GM19328 (cell line): ENCODE data around the gene KEL.
"Not testable (repeated sequence)": the region's sequence is repeated elsewhere in the genome, so short reads cannot be mapped to it uniquely, and the experiment has no call there.

Source experiments
- ATAC-seq: cut with Tn5 transposase; IDR thresholded peaks from one replicate; pipeline ENCODE4 v1.9.1; 2021; ENCODE audit warnings: mild to moderate bottlenecking, moderate library complexity; ENCODE audit not compliant: unreplicated experiment

The KEL gene

GRCh38 chr7:142961973-142962926 is at the start of gene KEL:
TSS of gene KEL (minus strand) at chr7:142962363. CDS start at chr7:142962206, 157 bp downstream.
- ATAC-seq, result no peak

- peak; percentile 88 for ATAC-seq
Measured at GRCh38 chr7:143008007-143008901, 46.1 kb upstream of the KEL start.

GRCh38 chr7:143005632-143006260 is 43.6 kb upstream of the KEL start:
- no peak for ATAC-seq

DNA sequence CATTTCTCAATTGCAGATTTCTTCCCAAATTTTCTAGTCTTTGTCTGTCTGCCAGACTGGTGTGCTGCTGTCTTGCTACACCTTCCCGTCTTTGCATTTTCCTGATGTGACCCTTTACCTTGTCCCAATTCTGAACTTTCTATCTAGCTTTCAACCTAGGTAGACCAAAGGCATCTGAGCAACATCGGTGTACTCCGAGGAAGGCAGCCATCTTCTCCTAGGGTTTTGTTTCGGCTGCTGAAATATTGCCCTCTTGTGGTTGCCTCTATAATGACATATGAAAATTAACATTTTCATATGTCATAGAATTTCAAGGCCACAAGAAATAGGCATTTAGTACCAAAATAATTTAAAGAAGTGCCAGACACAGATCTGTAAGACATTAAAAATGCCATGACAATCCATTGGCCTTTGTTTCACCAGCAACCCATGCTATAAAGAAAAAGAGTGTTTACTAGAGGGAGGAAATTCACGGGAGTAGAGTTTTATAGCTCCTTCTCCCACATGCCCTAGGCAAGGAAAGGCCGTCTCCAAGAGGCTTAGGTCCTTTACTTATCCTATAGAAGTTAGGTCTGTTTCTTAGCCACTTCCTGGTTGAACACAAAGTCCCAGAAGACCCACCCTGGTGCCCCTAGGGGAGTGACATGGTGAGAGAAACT is 41.4 kb upstream of the KEL start:
- peak; percentile 43 for ATAC-seq

GRCh38 chr7:143002898-143003297 is 40.7 kb upstream of the KEL start:
- no peak for ATAC-seq

- ATAC-seq, result no peak
Measured at GRCh38 chr7:143002106-143002505, 39.9 kb upstream of the KEL start.

GRCh38 chr7:143000648-143001047 is 38.5 kb upstream of the KEL start:
- ATAC-seq, result no peak

DNA sequence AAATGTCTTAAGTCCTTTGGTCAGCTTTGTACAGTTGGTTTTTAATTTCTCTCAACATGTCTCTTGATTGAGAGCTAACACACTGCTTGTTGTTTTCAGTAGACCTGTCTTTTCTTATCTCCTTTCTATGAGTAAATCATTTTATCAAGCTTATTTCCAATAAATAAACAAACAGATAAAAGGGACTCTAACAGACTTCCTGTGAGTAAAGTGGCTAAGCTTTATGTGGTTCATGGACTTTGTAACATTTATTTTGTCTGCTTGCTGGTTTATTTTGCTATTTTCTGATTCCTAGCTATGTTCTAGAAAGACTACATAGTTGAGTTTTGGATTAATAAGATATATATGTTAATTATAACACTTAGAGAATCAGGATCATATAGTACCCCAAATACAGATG is 37.6 kb upstream of the KEL start:
- no peak for ATAC-seq

GRCh38 chr7:142998966-142999365 is 36.8 kb upstream of the KEL start:
- no peak for ATAC-seq

GRCh38 chr7:142997456-142997989 is 35.4 kb upstream of the KEL start:
- no peak for ATAC-seq

GRCh38 chr7:142992427-142992826 is 30.3 kb upstream of the KEL start:
- no peak for ATAC-seq

- no peak for ATAC-seq
Measured at GRCh38 chr7:142984297-142984696, 22.1 kb upstream of the KEL start.

- no peak for ATAC-seq
Measured at GRCh38 chr7:142983825-142984224, 21.7 kb upstream of the KEL start.

GRCh38 chr7:142978402-142978801 is 16.2 kb upstream of the KEL start:
- ATAC-seq, result not testable (repeated sequence)

GRCh38 chr7:142974626-142975025 is 12.5 kb upstream of the KEL start:
- ATAC-seq, result no peak

- no peak for ATAC-seq
Measured at GRCh38 chr7:142969183-142969582, 7.0 kb upstream of the KEL start.

- ATAC-seq, result no peak
Measured at GRCh38 chr7:142968229-142968628, 6.1 kb upstream of the KEL start.

DNA sequence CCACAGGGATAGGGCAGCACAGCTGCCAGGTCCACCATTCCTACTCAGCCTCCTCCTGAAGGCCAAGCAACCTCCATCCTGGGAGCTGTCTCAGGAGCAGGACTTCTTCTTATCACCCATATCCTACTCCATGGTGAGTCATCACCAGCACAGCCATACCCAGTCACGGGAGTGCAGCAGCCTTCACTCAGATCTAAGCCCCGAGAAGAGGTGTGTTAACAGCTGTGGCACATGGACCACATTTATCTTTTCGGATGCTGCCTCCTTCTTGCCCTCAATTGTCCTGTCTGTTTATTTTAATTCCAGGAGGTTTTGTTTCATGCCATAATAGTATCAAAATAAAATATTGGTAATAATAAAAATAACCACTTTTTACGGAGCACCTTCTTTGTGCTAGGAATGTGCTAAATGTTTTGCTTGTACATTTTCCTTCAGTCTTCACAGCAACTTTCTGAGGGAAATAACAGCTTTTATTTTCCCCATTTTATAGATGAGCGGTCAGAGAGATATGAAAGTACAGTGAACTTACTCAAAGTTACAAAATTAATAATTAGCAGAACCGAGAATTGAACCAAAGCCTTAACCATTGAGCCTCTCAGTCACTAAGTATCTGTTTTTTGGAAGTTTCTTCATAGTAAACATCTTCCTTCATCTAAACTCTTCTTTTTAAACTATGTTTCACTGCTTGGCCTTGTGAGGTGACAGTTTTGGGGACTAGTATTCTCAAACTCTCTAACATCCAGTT is 2.5 kb upstream of the KEL start:
- no peak for ATAC-seq

GRCh38 chr7:142963993-142964392 is 1.8 kb upstream of the KEL start:
- ATAC-seq, result no peak

GRCh38 chr7:142962991-142963390 is 828 bp upstream of the KEL start:
- ATAC-seq, result no peak
